PC-9 (cell line): ENCODE results near the gene GRID2.

Source experiments
- EZH2 ChIP-seq: fragments of 200-600 bp; sonication (generic); IDR thresholded peaks from 2 replicates; pipeline ENCODE4 v1.8.0; 2017; ENCODE audit warnings: antibody characterized with exemption, low read depth
- TF ChIP-seq, protein P1 (sequence below): fragments of 200-600 bp; sonication (generic); conservative IDR thresholded peaks from 2 replicates; pipeline ENCODE4 v1.6.1; 2017; ENCODE audit warnings: mixed run types, antibody characterized with exemption, mild to moderate bottlenecking, moderate library complexity

DNA sequence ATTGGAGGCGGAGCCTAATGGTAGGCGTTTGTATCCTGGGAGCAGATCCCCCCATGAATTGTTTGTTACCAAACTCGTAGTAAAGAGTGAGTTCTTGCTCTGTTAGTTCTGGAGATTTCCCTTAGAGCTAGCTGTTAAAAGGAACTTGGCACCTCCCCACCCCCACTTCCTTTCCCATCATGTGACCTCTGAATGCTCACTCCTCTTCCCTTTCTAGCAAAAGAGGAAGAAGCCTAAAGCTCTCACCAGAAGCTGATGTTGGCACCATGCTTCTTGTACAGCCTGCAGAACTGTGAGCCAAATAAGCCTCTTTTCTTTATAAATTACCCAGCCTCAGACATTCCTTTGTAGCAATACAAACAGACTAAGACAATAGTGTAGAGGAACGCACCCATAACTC is 1511.0 kb downstream of the GRID2 start:
- TF ChIP-seq EZH2 = no peak
- TF ChIP-seq, protein P1, sequence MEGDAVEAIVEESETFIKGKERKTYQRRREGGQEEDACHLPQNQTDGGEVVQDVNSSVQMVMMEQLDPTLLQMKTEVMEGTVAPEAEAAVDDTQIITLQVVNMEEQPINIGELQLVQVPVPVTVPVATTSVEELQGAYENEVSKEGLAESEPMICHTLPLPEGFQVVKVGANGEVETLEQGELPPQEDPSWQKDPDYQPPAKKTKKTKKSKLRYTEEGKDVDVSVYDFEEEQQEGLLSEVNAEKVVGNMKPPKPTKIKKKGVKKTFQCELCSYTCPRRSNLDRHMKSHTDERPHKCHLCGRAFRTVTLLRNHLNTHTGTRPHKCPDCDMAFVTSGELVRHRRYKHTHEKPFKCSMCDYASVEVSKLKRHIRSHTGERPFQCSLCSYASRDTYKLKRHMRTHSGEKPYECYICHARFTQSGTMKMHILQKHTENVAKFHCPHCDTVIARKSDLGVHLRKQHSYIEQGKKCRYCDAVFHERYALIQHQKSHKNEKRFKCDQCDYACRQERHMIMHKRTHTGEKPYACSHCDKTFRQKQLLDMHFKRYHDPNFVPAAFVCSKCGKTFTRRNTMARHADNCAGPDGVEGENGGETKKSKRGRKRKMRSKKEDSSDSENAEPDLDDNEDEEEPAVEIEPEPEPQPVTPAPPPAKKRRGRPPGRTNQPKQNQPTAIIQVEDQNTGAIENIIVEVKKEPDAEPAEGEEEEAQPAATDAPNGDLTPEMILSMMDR = no peak
